PC-9 (cell line): ENCODE results near the gene CHKB. TPM values are rescaled to one million over a fixed set of nuclear protein-coding genes. Genes with fewer than 3 reads are reported as not detected.
A peak's percentile ranks its signal among the peaks of the same experiment; 100 is the strongest.

ENCODE experiments used
- BruUV-seq: library from RNA; stranded (reverse); fragments of 400-500 nt; replicated peaks from 2 replicates; lab custom pipeline; 2021; lab: Mats Ljungman, UMichigan
- CTCF ChIA-PET: fragments of 300-600 bp; sonication (Branson Sonifier 250); formaldehyde crosslinking; loops from one replicate; lab custom pipeline; 2022; ENCODE audit warnings: antibody characterized with exemption; lab: Charles Lee
- POLR2A ChIA-PET: fragments of 300-600 bp; sonication (Branson Sonifier 250); formaldehyde crosslinking; loops from one replicate; lab custom pipeline; 2022; ENCODE audit warnings: antibody characterized with exemption; ENCODE audit not compliant: unreplicated experiment; lab: Charles Lee
- DNase-seq, 2 experiments: peaks; one replicate each; pipeline versions ENCODE4 v3.0.0 to v3.0.0-alpha.2; 2015 to 2022; ENCODE audit warnings: mixed read lengths in 1 of 2
- H2AFZ ChIP-seq: fragments of 200-600 bp; sonication (generic); 2 replicates; pipeline ENCODE4 v1.8.1; 2017; ENCODE audit warnings: antibody characterized with exemption
- H3F3A ChIP-seq: fragments of 200-600 bp; sonication (generic); 2 replicates; pipeline ENCODE4 v1.8.1; 2017; ENCODE audit warnings: antibody characterized with exemption, mild to moderate bottlenecking, low read depth; ENCODE audit not compliant: insufficient read depth
- H3K27ac ChIP-seq: fragments of 200-600 bp; sonication (generic); 2 replicates; pipeline ENCODE4 v1.6.1; 2016; ENCODE audit warnings: mixed run types
- H3K27me3 ChIP-seq: fragments of 200-600 bp; sonication (generic); 2 replicates; pipeline ENCODE4 v1.6.1; 2016; ENCODE audit warnings: low read depth, mixed run types; ENCODE audit not compliant: insufficient read depth
- H3K36me3 ChIP-seq: fragments of 200-600 bp; sonication (generic); 2 replicates; pipeline ENCODE4 v1.6.1; 2016; ENCODE audit warnings: low read depth, mixed run types
- H3K4me1 ChIP-seq: fragments of 200-600 bp; sonication (generic); replicated peaks from 2 replicates; pipeline ENCODE4 v1.6.1; 2016; ENCODE audit warnings: mixed run types; ENCODE audit not compliant: insufficient read depth
- H3K4me2 ChIP-seq: fragments of 200-600 bp; sonication (generic); 2 replicates; pipeline ENCODE4 v1.6.1; 2017; ENCODE audit warnings: mixed run types
- H3K4me3 ChIP-seq: fragments of 200-600 bp; sonication (generic); 2 replicates; pipeline ENCODE4 v1.6.1; 2016; ENCODE audit warnings: mixed run types
- H3K79me2 ChIP-seq: fragments of 200-600 bp; sonication (generic); 2 replicates; pipeline ENCODE4 v1.6.1; 2017; ENCODE audit warnings: low read depth, mixed run types
- H3K9me2 ChIP-seq: fragments of 200-600 bp; sonication (generic); 2 replicates; pipeline ENCODE4 v1.8.1; 2017; ENCODE audit warnings: mild to moderate bottlenecking; ENCODE audit not compliant: insufficient read depth
- H3K9me3 ChIP-seq: fragments of 200-600 bp; sonication (generic); 2 replicates; pipeline ENCODE4 v1.8.1; 2016; ENCODE audit warnings: low read depth; ENCODE audit not compliant: insufficient read depth
- H4K20me1 ChIP-seq: fragments of 200-600 bp; sonication (generic); 2 replicates; pipeline ENCODE4 v1.8.1; 2017; ENCODE audit not compliant: insufficient read depth
- EZH2 ChIP-seq: fragments of 200-600 bp; sonication (generic); IDR thresholded peaks from 2 replicates; pipeline ENCODE4 v1.8.0; 2017; ENCODE audit warnings: antibody characterized with exemption, low read depth
- intact Hi-C: fragments of 100-400 bp; cut with micrococcal nuclease; formaldehyde crosslinking; loops from one replicate; pipeline ENCODE4 v1.10.0; 2022; ENCODE audit not compliant: unreplicated experiment
- total RNA-seq: library from RNA; stranded (reverse); gene quantifications from 2 replicates; pipeline ENCODE4 v1.2.3, GENCODE V29; 2021
- TF ChIP-seq, protein P1 (sequence below): fragments of 200-600 bp; sonication (generic); conservative IDR thresholded peaks from 2 replicates; pipeline ENCODE4 v1.6.1; 2017; ENCODE audit warnings: mixed run types, antibody characterized with exemption, mild to moderate bottlenecking, moderate library complexity

The CHKB gene
- total RNA-seq, 1 experiment from 2014 or later: 60.0 TPM

DNA sequence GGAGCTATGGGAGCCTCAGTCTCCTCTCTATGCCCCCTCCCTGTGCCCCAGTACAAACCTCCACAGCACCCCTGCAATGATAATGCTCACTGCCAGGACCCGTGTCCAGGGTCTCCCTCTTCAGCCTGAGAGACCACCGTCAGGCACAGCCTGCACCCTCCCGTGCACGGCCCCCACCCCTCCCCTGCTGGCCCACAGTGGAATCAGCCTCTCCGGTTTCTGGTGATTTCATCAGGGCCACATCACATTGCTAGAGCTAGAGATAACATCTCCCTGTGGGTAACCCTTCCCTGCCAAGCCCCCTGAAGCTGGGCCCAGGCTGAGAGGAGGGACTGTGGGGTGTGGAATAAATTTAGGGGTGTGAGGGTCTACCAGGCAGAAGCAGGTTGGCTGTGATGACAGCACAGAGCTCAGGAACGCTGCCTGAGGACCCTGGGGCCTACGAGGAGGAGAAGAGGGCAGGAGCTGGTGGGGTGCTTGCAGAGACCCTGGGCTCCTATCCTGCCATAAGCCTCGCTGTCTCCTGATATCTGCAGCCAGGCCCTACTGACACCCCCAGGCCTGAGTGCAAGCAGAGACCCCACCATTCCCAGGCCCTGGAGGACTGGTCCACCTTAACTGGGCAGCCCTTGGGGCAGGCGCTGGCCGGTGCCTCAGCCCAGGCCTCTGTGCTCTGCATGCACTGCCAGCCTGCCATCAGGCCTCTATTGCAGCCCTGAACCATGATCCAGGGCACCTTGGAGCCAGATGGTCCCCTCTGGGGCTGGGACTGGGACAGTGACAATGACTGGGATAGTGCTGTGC, 36.9 kb downstream of the CHKB start, which contains the start of gene KLHDC7B:
Gene KLHDC7B, plus strand, starts transcription at position 378 of the 804 bp plus-strand sequence. Its CDS starts 345 bp downstream, at position 723.
- H3F3A ChIP-seq: peaks cover 44% of the 10 kb centered on the region
- H3K9me2 ChIP-seq: no peaks in the 10 kb centered on the region
- POLR2A ChIA-PET: no interaction called here
- no TSS peak for BruUV-seq
- peak within 1 kb of the TSS; percentile 30; the same call in 1 of the 2 replicates for H3K4me3 ChIP-seq
- peak within 1 kb of the TSS; percentile 71 for H3K4me2 ChIP-seq
- peaks cover 53% of the 10 kb centered on the region for H3K4me1 ChIP-seq
- CTCF ChIA-PET: interaction anchor here (0.6 to 1.4 kb wide), 3 partner anchors 17 to 145 kb away, joined by 3 to 18 read pairs (median 5); partner anchors contain the start of gene SYCE3
- no peaks in the 10 kb centered on the region for H3K79me2 ChIP-seq
- no peaks in the 10 kb centered on the region for H3K36me3 ChIP-seq
- intact Hi-C loops: no loop called here
- peak within 1 kb of the TSS; percentile 75 for H3K27ac ChIP-seq
- peak in 1 of 2 experiments; percentile 18 for DNase-seq
- TF ChIP-seq, protein P1, sequence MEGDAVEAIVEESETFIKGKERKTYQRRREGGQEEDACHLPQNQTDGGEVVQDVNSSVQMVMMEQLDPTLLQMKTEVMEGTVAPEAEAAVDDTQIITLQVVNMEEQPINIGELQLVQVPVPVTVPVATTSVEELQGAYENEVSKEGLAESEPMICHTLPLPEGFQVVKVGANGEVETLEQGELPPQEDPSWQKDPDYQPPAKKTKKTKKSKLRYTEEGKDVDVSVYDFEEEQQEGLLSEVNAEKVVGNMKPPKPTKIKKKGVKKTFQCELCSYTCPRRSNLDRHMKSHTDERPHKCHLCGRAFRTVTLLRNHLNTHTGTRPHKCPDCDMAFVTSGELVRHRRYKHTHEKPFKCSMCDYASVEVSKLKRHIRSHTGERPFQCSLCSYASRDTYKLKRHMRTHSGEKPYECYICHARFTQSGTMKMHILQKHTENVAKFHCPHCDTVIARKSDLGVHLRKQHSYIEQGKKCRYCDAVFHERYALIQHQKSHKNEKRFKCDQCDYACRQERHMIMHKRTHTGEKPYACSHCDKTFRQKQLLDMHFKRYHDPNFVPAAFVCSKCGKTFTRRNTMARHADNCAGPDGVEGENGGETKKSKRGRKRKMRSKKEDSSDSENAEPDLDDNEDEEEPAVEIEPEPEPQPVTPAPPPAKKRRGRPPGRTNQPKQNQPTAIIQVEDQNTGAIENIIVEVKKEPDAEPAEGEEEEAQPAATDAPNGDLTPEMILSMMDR: peak; percentile 52; the same call in 1 of the 2 replicates
- TF ChIP-seq EZH2: no peak
- no peaks in the 10 kb centered on the region for H4K20me1 ChIP-seq
- H3K9me3 ChIP-seq: no peaks in the 10 kb centered on the region
- H2AFZ ChIP-seq: peak within 1 kb of the TSS; percentile 69
- no peaks in the 10 kb centered on the region for H3K27me3 ChIP-seq

- ChIA-PET CTCF (interaction anchor here (1.4 kb wide), 1 partner anchor 18 kb away, joined by 5 read pairs; the partner anchor contains the start of gene SYCE3), POLR2A (no interaction called here)
- no peaks in the 10 kb centered on the region for H3K36me3 ChIP-seq
- peak overlapping the region; percentile 75 for H3K27ac ChIP-seq
- H3F3A ChIP-seq: peaks cover 53% of the 10 kb centered on the region
- H3K4me2 ChIP-seq: peak overlapping the region; percentile 71
- no peaks in the 10 kb centered on the region for H3K79me2 ChIP-seq
- H2AFZ ChIP-seq: peak overlapping the region; percentile 69
- H3K27me3 ChIP-seq: no peaks in the 10 kb centered on the region
- intact Hi-C loops: no loop called here
- no peaks in the 10 kb centered on the region for H4K20me1 ChIP-seq
- peak; percentile 38 to 59 for DNase-seq
- peak overlapping the region; percentile 30; the same call in 1 of the 2 replicates for H3K4me3 ChIP-seq
- no TSS peak for BruUV-seq
- H3K4me1 ChIP-seq: peaks cover 62% of the 10 kb centered on the region
- TF ChIP-seq EZH2: no peak
- TF ChIP-seq, protein P1: no peak
- no peaks in the 10 kb centered on the region for H3K9me2 ChIP-seq
- H3K9me3 ChIP-seq: no peaks in the 10 kb centered on the region
These were observed 37.8 kb downstream of the CHKB start for GRCh38 chr22:50544746-50545253.

GRCh38 chr22:50544078-50544745, 38.4 kb downstream of the CHKB start:
- CTCF ChIA-PET: interaction anchor here (0.6 kb wide), 1 partner anchor 18 kb away, joined by 3 read pairs; no protein-coding TSS in a partner anchor
- no peaks in the 10 kb centered on the region for H4K20me1 ChIP-seq
- peak overlapping the region; percentile 75 for H3K27ac ChIP-seq
- BruUV-seq: no TSS peak
- H3K9me2 ChIP-seq: no peaks in the 10 kb centered on the region
- peak overlapping the region; percentile 30; the same call in 1 of the 2 replicates for H3K4me3 ChIP-seq
- POLR2A ChIA-PET: no interaction called here
- no peaks in the 10 kb centered on the region for H3K36me3 ChIP-seq
- H3K27me3 ChIP-seq: no peaks in the 10 kb centered on the region
- peak overlapping the region; percentile 69 for H2AFZ ChIP-seq
- H3F3A ChIP-seq: peaks cover 58% of the 10 kb centered on the region
- intact Hi-C loops: no loop called here
- H3K4me1 ChIP-seq: peaks cover 67% of the 10 kb centered on the region
- peak overlapping the region; percentile 71 for H3K4me2 ChIP-seq
- H3K79me2 ChIP-seq: no peaks in the 10 kb centered on the region
- DNase-seq: peak; percentile 74 to 82
- no peaks in the 10 kb centered on the region for H3K9me3 ChIP-seq
- TF ChIP-seq EZH2: no peak
- TF ChIP-seq, protein P1: peak; percentile 72
